ENCODE results near the gene CLEC11A. TPM values are rescaled to one million over a fixed set of nuclear protein-coding genes. Genes with fewer than 3 reads are reported as not detected.

Gene CLEC11A
- total RNA-seq, 2 experiments from 2014 or later: 2.0 to 4.5 TPM

GRCh38 chr19:50705422-50706019, 17.6 kb upstream of the CLEC11A start:
- ChIA-PET CTCF (ENCODE audit: unreplicated experiment) (no interaction called here), POLR2A (no interaction called here)
- H3K9me3 ChIP-seq (ENCODE audit: low read length): no peaks in the 10 kb centered on the region
- BruUV-seq (replicated peaks): no TSS peak
- H3K27ac ChIP-seq (ENCODE audit: low read depth, low read length, poor library complexity, severe bottlenecking): no peak overlapping the region
- H3K4me1 ChIP-seq (ENCODE audit: insufficient read depth, low read length, poor library complexity, severe bottlenecking): no peaks in the 10 kb centered on the region
- no peak for TF ChIP-seq EZH2phosphoT487 (IDR thresholded peaks at IDR 0.05; ENCODE audit: borderline replicate concordance, low read depth, low read length)
- TF ChIP-seq, protein P1, sequence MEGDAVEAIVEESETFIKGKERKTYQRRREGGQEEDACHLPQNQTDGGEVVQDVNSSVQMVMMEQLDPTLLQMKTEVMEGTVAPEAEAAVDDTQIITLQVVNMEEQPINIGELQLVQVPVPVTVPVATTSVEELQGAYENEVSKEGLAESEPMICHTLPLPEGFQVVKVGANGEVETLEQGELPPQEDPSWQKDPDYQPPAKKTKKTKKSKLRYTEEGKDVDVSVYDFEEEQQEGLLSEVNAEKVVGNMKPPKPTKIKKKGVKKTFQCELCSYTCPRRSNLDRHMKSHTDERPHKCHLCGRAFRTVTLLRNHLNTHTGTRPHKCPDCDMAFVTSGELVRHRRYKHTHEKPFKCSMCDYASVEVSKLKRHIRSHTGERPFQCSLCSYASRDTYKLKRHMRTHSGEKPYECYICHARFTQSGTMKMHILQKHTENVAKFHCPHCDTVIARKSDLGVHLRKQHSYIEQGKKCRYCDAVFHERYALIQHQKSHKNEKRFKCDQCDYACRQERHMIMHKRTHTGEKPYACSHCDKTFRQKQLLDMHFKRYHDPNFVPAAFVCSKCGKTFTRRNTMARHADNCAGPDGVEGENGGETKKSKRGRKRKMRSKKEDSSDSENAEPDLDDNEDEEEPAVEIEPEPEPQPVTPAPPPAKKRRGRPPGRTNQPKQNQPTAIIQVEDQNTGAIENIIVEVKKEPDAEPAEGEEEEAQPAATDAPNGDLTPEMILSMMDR (conservative IDR thresholded peaks at IDR 0.05; ENCODE audit: low read length): peak; percentile 85
- H3K9me2 ChIP-seq (ENCODE audit: insufficient read depth, low read length): no peaks in the 10 kb centered on the region
- no peaks in the 10 kb centered on the region for H4K20me1 ChIP-seq (ENCODE audit: insufficient read depth, low read length)
- H2AFZ ChIP-seq (ENCODE audit: low read length): no peak overlapping the region
- DNase-seq (ENCODE audit: low spot score): peak; percentile 67
- intact Hi-C loops (cut with micrococcal nuclease; ENCODE audit: unreplicated experiment): loop anchor here (1.0 to 5.0 kb wide), 2 partner anchors 78 to 98 kb away; no protein-coding TSS in a partner anchor
- no peaks in the 10 kb centered on the region for H3K79me2 ChIP-seq (ENCODE audit: insufficient read depth, low read depth, low read length)
- no peak overlapping the region for H3K4me2 ChIP-seq (ENCODE audit: low read length)
- H3K36me3 ChIP-seq (ENCODE audit: insufficient read depth, low read length): no peaks in the 10 kb centered on the region
- H3K4me3 ChIP-seq (ENCODE audit: low read depth, low read length, poor library complexity, severe bottlenecking): no peak overlapping the region

GRCh38 chr19:50706387-50706786, 16.8 kb upstream of the CLEC11A start:
- ChIA-PET CTCF (ENCODE audit: unreplicated experiment) (no interaction called here), POLR2A (no interaction called here)
- H3K4me2 ChIP-seq (ENCODE audit: low read length): no peak overlapping the region
- DNase-seq (ENCODE audit: low spot score): no peak
- H3K27ac ChIP-seq (ENCODE audit: low read depth, low read length, poor library complexity, severe bottlenecking): no peak overlapping the region
- intact Hi-C loops (cut with micrococcal nuclease; ENCODE audit: unreplicated experiment): loop anchor here (5.0 kb wide), 1 partner anchor 99 kb away; no protein-coding TSS in a partner anchor
- TF ChIP-seq EZH2phosphoT487 (IDR thresholded peaks at IDR 0.05; ENCODE audit: borderline replicate concordance, low read depth, low read length): no peak
- TF ChIP-seq, protein P1 (conservative IDR thresholded peaks at IDR 0.05; ENCODE audit: low read length): no peak
- no peaks in the 10 kb centered on the region for H4K20me1 ChIP-seq (ENCODE audit: insufficient read depth, low read length)
- no peaks in the 10 kb centered on the region for H3K9me2 ChIP-seq (ENCODE audit: insufficient read depth, low read length)
- no peak overlapping the region for H3K4me3 ChIP-seq (ENCODE audit: low read depth, low read length, poor library complexity, severe bottlenecking)
- no peaks in the 10 kb centered on the region for H3K79me2 ChIP-seq (ENCODE audit: insufficient read depth, low read depth, low read length)
- H3K9me3 ChIP-seq (ENCODE audit: low read length): no peaks in the 10 kb centered on the region
- H2AFZ ChIP-seq (ENCODE audit: low read length): no peak overlapping the region
- H3K4me1 ChIP-seq (ENCODE audit: insufficient read depth, low read length, poor library complexity, severe bottlenecking): no peaks in the 10 kb centered on the region
- no peaks in the 10 kb centered on the region for H3K36me3 ChIP-seq (ENCODE audit: insufficient read depth, low read length)
- no TSS peak for BruUV-seq (replicated peaks)

DNA sequence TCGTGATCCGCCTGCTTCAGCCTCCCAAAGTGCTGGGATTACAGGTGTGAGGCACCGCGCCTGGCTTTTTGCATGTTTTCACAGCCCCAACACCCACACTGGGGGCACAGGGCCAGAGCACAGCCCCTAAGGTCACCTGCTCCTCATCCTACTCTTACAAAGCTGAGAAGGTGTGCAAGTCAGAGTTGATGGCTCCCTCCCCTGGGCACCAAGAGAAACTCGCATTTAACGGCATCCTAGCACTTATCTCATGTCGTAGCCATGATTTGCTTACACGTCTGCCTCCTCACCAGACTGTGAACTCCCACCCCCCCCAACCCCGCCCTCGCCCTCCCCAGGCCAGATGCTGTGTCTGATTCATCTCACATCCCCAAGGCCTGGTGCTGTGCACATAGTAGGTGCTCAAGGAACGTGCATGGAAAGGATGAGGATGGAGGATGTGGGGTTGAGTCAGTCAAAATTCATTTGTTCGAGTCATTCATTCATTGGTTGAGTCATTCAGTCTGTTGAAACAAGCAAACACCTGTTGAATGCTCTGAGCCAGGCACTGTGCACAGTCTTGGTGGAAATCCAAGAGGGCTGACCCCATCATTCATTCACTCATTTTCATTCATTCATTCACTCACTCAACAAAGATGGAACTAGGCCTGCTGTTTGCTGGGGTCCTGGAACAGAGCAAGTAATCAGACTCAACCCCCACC, 14.8 kb upstream of the CLEC11A start:
- CTCF ChIA-PET (ENCODE audit: unreplicated experiment): no interaction called here
- no peak for TF ChIP-seq EZH2phosphoT487 (IDR thresholded peaks at IDR 0.05; ENCODE audit: borderline replicate concordance, low read depth, low read length)
- TF ChIP-seq, protein P1 (conservative IDR thresholded peaks at IDR 0.05; ENCODE audit: low read length): 0 out of 2 replicates have a peak, but pooled peaks have one; percentile 13
- no peaks in the 10 kb centered on the region for H4K20me1 ChIP-seq (ENCODE audit: insufficient read depth, low read length)
- DNase-seq (ENCODE audit: low spot score): no peak
- no peak overlapping the region for H3K4me3 ChIP-seq (ENCODE audit: low read depth, low read length, poor library complexity, severe bottlenecking)
- no peaks in the 10 kb centered on the region for H3K9me3 ChIP-seq (ENCODE audit: low read length)
- no peaks in the 10 kb centered on the region for H3K79me2 ChIP-seq (ENCODE audit: insufficient read depth, low read depth, low read length)
- peaks cover 11% of the 10 kb centered on the region for H3K4me1 ChIP-seq (ENCODE audit: insufficient read depth, low read length, poor library complexity, severe bottlenecking)
- H3K9me2 ChIP-seq (ENCODE audit: insufficient read depth, low read length): no peaks in the 10 kb centered on the region
- POLR2A ChIA-PET: no interaction called here
- H3K36me3 ChIP-seq (ENCODE audit: insufficient read depth, low read length): no peaks in the 10 kb centered on the region
- H3K4me2 ChIP-seq (ENCODE audit: low read length): no peak overlapping the region
- no peak overlapping the region for H2AFZ ChIP-seq (ENCODE audit: low read length)
- intact Hi-C loops (cut with micrococcal nuclease; ENCODE audit: unreplicated experiment): loop anchor here (5.0 kb wide), 1 partner anchor 101 kb away; no protein-coding TSS in a partner anchor
- no TSS peak for BruUV-seq (replicated peaks)
- H3K27ac ChIP-seq (ENCODE audit: low read depth, low read length, poor library complexity, severe bottlenecking): no peak overlapping the region

Measured in OCI-LY7 (cell line).